SK-N-DZ (cell line): Measurements from ENCODE around the gene DSCAM.

Source experiments
- DNase-seq: peaks from one replicate; pipeline ENCODE4 v3.0.0-alpha.2; 2015; ENCODE audit warnings: low spot score
- small RNA-seq, 2 experiments: library from RNA; depleted of rRNA; stranded (forward); fragments of <200 nt; gene quantifications; one replicate each; pipeline ENCODE3, GENCODE V24; 2014

DSCAM gene

GRCh38 chr21:40013001-40013735 is 833.8 kb downstream of the DSCAM start:
- DNase-seq: no peak

GRCh38 chr21:40011371-40011770 is 835.6 kb downstream of the DSCAM start:
- DNase-seq: no peak

GRCh38 chr21:40002978-40003377 is 844.0 kb downstream of the DSCAM start:
- DNase-seq: no peak

- DNase-seq: no peak
These were observed 862.5 kb downstream of the DSCAM start for GRCh38 chr21:39984286-39984991.

- no peak for DNase-seq
These were observed 866.6 kb downstream of the DSCAM start for GRCh38 chr21:39980241-39980820.

- DNase-seq: no peak
These were observed 867.6 kb downstream of the DSCAM start for GRCh38 chr21:39979321-39979720.

GRCh38 chr21:39976800-39977199 is 870.2 kb downstream of the DSCAM start:
- DNase-seq: no peak

- no peak for DNase-seq
These were observed 873.8 kb downstream of the DSCAM start for GRCh38 chr21:39972976-39973770.

- DNase-seq: no peak
These were observed 874.5 kb downstream of the DSCAM start for GRCh38 chr21:39972471-39972870.

GRCh38 chr21:39971956-39972355 is 875.0 kb downstream of the DSCAM start:
- no peak for DNase-seq

- no peak for DNase-seq
These were observed 877.1 kb downstream of the DSCAM start for GRCh38 chr21:39969691-39970364.

- DNase-seq: no peak
These were observed 878.9 kb downstream of the DSCAM start for GRCh38 chr21:39968010-39968409.

- no peak for DNase-seq
These were observed 880.2 kb downstream of the DSCAM start for GRCh38 chr21:39966786-39967185.

GRCh38 chr21:39965026-39965425 is 881.9 kb downstream of the DSCAM start:
- DNase-seq: no peak

- no peak for DNase-seq
These were observed 885.7 kb downstream of the DSCAM start for GRCh38 chr21:39961251-39961650.

Small RNAs within 50 kb of the gene (small RNA-seq; reads per million reads assigned to genes)
- gene MIR4760 (0 reads per million in 2 experiments), gene RF00432 (0 reads per million in 2 experiments)
